Measurements from ENCODE around the gene FAM43A.

Gene FAM43A

DNA sequence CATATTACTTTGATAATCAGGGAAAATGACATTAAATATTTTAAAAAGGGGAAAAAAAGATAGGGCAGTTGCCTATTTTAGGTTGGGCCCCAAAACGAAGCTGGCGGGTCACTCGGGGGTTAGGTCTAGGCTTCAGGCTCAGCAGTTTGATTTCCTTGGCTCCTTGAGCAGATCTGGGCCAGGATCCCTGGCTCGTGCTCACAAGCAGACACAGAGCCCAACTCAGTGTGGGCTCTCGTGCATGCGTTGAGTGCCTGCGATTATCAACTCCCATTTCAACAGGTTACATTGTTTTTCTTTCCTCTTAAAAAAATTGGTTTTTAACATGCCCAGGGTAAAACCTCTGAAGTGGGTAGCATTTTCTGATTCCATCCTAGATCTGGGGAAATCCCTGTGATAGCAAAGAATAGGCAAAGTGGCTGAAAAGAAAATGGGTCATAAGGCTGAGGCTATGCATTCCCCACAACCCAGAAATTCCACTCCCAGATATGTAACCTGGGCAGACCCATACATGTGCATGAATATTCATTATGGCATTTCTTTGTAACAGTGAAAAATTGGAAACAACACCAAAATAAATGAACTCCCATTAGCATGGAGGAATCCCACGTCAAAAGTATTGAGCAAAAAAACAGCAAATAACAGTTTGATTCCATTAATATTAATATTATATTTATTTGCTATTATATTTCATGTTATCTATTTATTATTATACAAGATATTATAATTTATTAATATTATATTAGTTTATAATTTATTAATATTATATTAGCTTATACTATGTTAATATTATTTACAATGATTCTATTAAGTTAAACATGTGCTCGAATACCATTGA is 27.8 kb downstream of the FAM43A start:
- Histone ChIP-seq H3K4me3 (ENCODE audit: low read depth in 1 of 2, low read length in 2 of 2) (no peak overlapping the region), H3K36me3 (ENCODE audit: control insufficient read depth in 1 of 2, insufficient read depth in 2 of 2, low read length in 2 of 2) (no peaks in the 10 kb centered on the region), H3K9me3 (ENCODE audit: control insufficient read depth in 1 of 2, low read length in 2 of 2) (no peaks in the 10 kb centered on the region), H3K4me1 (ENCODE audit: control insufficient read depth in 1 of 2, insufficient read depth in 2 of 2, low read length in 2 of 2) (no peaks in the 10 kb centered on the region), H3K27me3 (ENCODE audit: low read depth, low read length) (no peaks in the 10 kb centered on the region), H3K27ac (ENCODE audit: low read length) (no peak overlapping the region)

DNA sequence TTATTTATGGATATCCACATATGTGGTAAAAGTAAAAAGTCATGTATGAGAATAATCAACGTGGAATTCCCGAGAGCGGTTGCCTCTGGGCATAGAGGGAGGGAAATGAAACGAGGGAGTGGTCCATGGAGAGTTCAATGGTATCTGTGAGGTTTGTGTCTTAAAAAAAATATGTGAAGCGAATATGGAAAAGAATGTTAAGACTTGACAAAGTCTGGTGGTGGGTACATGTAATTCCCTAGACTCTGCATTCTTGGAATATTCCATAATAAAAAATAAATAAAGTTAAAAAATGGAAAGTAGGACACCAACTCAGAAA is 28.4 kb downstream of the FAM43A start:
- no peak overlapping the region for H3K27ac ChIP-seq (ENCODE audit: low read length)

DNA sequence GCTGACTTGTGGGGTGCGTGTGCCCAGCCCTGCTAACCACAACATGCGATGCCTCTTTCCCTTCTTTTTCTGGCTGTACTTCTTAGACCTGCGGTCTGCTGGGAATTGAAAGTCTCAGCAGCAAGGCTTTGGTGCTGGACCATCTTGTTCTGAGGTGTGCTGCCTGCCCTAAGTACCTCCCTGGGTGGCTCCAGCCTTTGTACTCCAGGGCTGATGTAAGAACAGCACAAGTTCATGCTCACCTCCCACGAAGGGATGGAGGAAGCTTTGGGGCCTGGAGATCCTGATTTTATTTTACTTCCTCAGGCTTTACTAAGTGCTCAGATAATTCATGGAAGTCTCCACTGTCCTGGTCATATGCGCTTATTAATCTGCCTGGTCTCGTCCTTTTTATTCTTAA is 28.9 kb downstream of the FAM43A start:
- no peak overlapping the region for H3K4me3 ChIP-seq (ENCODE audit: low read depth in 1 of 2, low read length in 2 of 2)
- no peaks in the 10 kb centered on the region for H3K9me3 ChIP-seq (ENCODE audit: control insufficient read depth in 1 of 2, low read length in 2 of 2)
- no peaks in the 10 kb centered on the region for H3K4me1 ChIP-seq (ENCODE audit: control insufficient read depth in 1 of 2, insufficient read depth in 2 of 2, low read length in 2 of 2)
- H3K27me3 ChIP-seq (ENCODE audit: low read depth, low read length): no peaks in the 10 kb centered on the region
- no peaks in the 10 kb centered on the region for H3K36me3 ChIP-seq (ENCODE audit: control insufficient read depth in 1 of 2, insufficient read depth in 2 of 2, low read length in 2 of 2)
- H3K27ac ChIP-seq (ENCODE audit: low read length): no peak overlapping the region

More for the DNA sequence above, 28.4 kb downstream of the FAM43A start:
- H3K4me1 ChIP-seq (ENCODE audit: control insufficient read depth in 1 of 2, insufficient read depth in 2 of 2, low read length in 2 of 2): no peaks in the 10 kb centered on the region
- H3K36me3 ChIP-seq (ENCODE audit: control insufficient read depth in 1 of 2, insufficient read depth in 2 of 2, low read length in 2 of 2): no peaks in the 10 kb centered on the region
- no peaks in the 10 kb centered on the region for H3K9me3 ChIP-seq (ENCODE audit: control insufficient read depth in 1 of 2, low read length in 2 of 2)
- H3K4me3 ChIP-seq (ENCODE audit: low read depth in 1 of 2, low read length in 2 of 2): no peak overlapping the region
- no peaks in the 10 kb centered on the region for H3K27me3 ChIP-seq (ENCODE audit: low read depth, low read length)

DNA sequence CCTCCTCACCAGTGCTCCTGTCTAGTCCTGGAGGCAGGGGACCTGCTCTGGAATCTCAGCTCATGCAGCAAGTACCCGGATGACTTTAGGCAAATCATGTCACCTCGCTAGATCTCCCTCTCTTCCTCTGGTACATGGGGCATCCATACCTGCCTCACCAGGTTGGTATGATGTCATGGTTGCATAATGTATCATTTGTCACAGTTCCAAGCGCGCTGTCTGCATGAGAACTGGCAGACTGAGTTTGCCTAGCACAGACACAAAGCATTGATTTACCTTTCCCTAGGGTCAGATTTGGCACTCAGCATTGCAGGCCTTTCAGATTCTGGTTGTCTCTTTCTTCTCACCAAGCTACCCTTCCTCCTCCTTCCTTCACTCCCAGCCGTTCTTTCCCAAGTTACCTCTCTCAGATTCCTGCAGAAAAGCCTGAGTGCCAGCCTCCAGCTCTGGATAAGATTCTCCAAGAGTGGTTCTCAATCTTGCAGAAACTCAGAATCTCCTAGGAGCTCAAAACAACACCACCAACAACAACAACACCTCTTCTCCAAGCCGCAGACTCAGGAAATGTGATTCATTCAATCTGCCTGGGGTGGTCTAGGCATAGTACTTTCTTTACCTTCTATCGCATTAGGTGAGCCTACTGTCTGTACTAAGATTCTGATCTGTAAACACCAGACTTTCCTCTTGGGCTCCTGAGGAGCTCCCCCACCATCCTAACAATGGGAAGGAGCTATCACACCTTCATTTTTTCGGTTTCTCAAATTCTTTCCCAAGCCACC is 29.5 kb downstream of the FAM43A start:
- Histone ChIP-seq H3K36me3 (ENCODE audit: control insufficient read depth in 1 of 2, insufficient read depth in 2 of 2, low read length in 2 of 2) (no peaks in the 10 kb centered on the region), H3K9me3 (ENCODE audit: control insufficient read depth in 1 of 2, low read length in 2 of 2) (no peaks in the 10 kb centered on the region), H3K4me3 (ENCODE audit: low read depth in 1 of 2, low read length in 2 of 2) (no peak overlapping the region), H3K27ac (ENCODE audit: low read length) (no peak overlapping the region), H3K27me3 (ENCODE audit: low read depth, low read length) (no peaks in the 10 kb centered on the region), H3K4me1 (ENCODE audit: control insufficient read depth in 1 of 2, insufficient read depth in 2 of 2, low read length in 2 of 2) (no peaks in the 10 kb centered on the region)

DNA sequence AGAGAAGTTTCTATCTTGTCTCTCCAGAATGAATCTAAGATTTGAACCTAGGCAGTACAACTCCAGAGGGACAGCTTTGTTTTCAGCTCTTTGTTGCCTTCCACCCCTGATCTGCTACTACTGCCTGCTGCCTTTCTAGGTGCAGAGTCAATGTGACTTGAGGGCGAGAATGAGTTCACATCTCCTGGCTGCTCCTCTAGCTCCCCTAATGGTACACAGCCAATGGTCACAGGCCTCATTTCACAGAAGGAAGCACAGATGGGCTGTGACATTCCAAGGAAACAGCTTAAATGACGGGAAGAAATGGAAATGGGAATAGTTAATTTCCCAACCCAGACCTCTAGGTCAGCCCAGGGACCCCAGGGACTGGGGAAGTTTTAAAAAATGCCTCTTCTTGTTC is 32.4 kb downstream of the FAM43A start:
- H3K27ac ChIP-seq (ENCODE audit: low read length): no peak overlapping the region
- no peaks in the 10 kb centered on the region for H3K36me3 ChIP-seq (ENCODE audit: control insufficient read depth in 1 of 2, insufficient read depth in 2 of 2, low read length in 2 of 2)
- no peaks in the 10 kb centered on the region for H3K9me3 ChIP-seq (ENCODE audit: control insufficient read depth in 1 of 2, low read length in 2 of 2)
- no peak overlapping the region for H3K4me3 ChIP-seq (ENCODE audit: low read depth in 1 of 2, low read length in 2 of 2)
- H3K4me1 ChIP-seq (ENCODE audit: control insufficient read depth in 1 of 2, insufficient read depth in 2 of 2, low read length in 2 of 2): no peaks in the 10 kb centered on the region
- H3K27me3 ChIP-seq (ENCODE audit: low read depth, low read length): no peaks in the 10 kb centered on the region

DNA sequence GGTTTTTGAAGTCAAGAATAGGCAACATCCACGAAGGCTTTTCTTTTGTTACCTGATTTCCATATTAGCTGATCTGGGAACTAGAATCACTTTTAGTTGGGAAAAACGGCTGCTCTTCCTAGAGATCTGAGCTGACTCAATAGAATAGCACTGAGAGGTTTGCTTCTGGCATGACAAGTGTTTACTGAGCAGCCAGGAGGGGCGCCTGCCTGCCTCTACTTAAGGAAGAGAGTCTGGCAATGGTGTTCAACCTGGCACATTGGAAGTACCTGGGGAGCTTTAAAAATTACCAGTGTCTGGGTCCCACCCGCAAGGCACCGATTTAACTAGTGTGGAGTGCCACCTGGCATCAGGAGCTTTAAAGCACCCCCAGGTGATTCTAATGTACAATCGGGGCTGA is 34.4 kb downstream of the FAM43A start:
- no peak overlapping the region for H3K4me3 ChIP-seq (ENCODE audit: low read depth in 1 of 2, low read length in 2 of 2)
- no peaks in the 10 kb centered on the region for H3K27me3 ChIP-seq (ENCODE audit: low read depth, low read length)
- no peaks in the 10 kb centered on the region for H3K4me1 ChIP-seq (ENCODE audit: control insufficient read depth in 1 of 2, insufficient read depth in 2 of 2, low read length in 2 of 2)
- no peaks in the 10 kb centered on the region for H3K9me3 ChIP-seq (ENCODE audit: control insufficient read depth in 1 of 2, low read length in 2 of 2)
- H3K36me3 ChIP-seq (ENCODE audit: control insufficient read depth in 1 of 2, insufficient read depth in 2 of 2, low read length in 2 of 2): no peaks in the 10 kb centered on the region
- H3K27ac ChIP-seq (ENCODE audit: low read length): no peak overlapping the region

DNA sequence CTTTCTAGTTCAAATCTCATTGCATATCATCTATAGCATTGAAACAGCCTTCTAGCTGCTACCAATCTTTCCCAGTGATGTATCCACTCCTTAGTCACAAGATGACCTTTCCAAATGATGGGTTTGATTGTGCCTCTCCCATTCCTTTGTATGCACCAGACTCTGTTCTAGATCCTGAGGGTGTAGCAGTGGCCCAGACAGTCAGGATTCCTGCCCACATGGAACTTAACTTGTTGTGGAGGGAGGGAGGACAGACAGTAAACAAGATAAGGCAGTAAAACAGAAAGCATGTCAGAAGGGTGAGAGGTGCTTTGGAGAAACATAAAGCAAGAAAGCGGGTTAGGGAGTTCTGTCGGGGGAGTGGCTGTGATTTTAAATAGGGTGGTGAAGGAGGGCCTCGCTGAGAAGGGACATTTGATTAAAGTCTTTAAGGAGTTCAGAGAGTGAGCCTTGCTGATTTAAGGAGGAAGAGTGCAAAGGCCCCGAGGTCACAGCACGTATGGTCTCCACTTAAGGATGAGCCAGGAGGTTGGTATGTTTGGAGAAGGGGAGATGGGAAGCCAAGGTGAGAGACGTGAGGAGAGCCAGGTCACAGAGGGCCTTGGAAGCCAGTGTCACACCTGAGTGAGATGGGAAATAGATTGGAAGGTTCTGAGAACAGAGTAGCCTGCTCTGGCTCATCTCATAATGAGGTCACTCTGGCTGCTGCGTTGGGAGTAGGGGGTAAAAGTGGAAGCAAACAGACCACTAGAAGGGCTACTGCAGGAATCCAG is 38.3 kb downstream of the FAM43A start:
- no peaks in the 10 kb centered on the region for H3K9me3 ChIP-seq (ENCODE audit: control insufficient read depth in 1 of 2, low read length in 2 of 2)
- no peaks in the 10 kb centered on the region for H3K4me1 ChIP-seq (ENCODE audit: control insufficient read depth in 1 of 2, insufficient read depth in 2 of 2, low read length in 2 of 2)
- H3K27me3 ChIP-seq (ENCODE audit: low read depth, low read length): no peaks in the 10 kb centered on the region
- H3K4me3 ChIP-seq (ENCODE audit: low read depth in 1 of 2, low read length in 2 of 2): no peak overlapping the region
- H3K36me3 ChIP-seq (ENCODE audit: control insufficient read depth in 1 of 2, insufficient read depth in 2 of 2, low read length in 2 of 2): no peaks in the 10 kb centered on the region
- no peak overlapping the region for H3K27ac ChIP-seq (ENCODE audit: low read length)

DNA sequence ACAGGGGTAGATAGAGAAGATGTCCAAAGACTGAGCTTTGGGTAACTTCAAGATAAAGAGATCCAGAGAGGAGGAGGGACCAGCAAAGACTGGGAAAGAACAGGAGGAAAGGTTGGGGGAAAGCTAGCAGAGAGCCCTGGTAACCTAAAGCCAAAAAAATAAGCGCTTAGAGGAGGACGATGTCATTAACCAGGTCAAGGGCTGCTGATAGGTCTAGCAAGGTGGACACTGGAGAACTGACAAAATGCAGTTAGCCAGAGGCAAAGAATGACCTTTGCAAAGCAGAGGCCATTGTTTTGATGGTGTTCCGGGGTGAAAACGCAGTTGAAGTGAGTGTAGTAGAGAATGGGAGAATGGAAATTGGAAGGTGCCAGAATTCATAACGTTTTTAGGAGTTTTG is 39.7 kb downstream of the FAM43A start:
- no peak overlapping the region for H3K4me3 ChIP-seq (ENCODE audit: low read depth in 1 of 2, low read length in 2 of 2)
- no peak overlapping the region for H3K27ac ChIP-seq (ENCODE audit: low read length)
- no peaks in the 10 kb centered on the region for H3K9me3 ChIP-seq (ENCODE audit: control insufficient read depth in 1 of 2, low read length in 2 of 2)
- H3K27me3 ChIP-seq (ENCODE audit: low read depth, low read length): no peaks in the 10 kb centered on the region
- H3K36me3 ChIP-seq (ENCODE audit: control insufficient read depth in 1 of 2, insufficient read depth in 2 of 2, low read length in 2 of 2): no peaks in the 10 kb centered on the region
- no peaks in the 10 kb centered on the region for H3K4me1 ChIP-seq (ENCODE audit: control insufficient read depth in 1 of 2, insufficient read depth in 2 of 2, low read length in 2 of 2)

DNA sequence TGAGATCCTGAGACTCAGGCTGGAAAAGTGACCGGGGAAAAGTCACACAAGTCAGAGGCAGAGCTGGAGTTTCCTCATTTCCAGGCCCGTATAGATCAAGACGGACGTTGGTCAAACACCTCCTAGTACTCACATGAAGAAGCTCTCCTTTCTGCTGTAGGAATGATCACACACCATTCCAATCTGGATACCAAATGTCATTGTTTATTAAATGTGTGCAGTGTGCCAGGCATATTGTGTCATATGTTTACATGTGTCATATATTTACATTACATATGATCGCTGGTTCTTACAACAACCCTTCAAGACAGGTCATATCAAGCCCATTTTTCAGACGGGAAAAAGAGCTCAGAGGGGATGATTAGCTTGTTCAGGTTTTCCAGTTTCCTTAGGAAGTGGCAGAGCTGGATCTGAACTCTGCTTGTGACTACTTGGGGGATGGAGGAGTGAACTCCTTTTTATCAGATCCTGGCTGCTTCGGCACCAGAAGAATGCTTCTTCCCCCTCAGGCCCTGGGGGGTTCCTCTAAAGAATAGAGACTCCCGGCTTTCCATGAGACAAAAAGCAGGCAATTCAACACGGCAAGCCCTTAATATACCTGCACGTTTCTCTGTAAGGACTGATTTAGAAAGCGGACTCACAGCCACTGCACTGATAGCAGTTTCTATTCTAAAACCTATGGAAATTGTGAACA is 41.9 kb downstream of the FAM43A start:
- no peaks in the 10 kb centered on the region for H3K9me3 ChIP-seq (ENCODE audit: control insufficient read depth in 1 of 2, low read length in 2 of 2)
- no peaks in the 10 kb centered on the region for H3K4me1 ChIP-seq (ENCODE audit: control insufficient read depth in 1 of 2, insufficient read depth in 2 of 2, low read length in 2 of 2)
- H3K27me3 ChIP-seq (ENCODE audit: low read depth, low read length): no peaks in the 10 kb centered on the region
- H3K27ac ChIP-seq (ENCODE audit: low read length): no peak overlapping the region
- H3K4me3 ChIP-seq (ENCODE audit: low read depth in 1 of 2, low read length in 2 of 2): no peak overlapping the region
- no peaks in the 10 kb centered on the region for H3K36me3 ChIP-seq (ENCODE audit: control insufficient read depth in 1 of 2, insufficient read depth in 2 of 2, low read length in 2 of 2)

DNA sequence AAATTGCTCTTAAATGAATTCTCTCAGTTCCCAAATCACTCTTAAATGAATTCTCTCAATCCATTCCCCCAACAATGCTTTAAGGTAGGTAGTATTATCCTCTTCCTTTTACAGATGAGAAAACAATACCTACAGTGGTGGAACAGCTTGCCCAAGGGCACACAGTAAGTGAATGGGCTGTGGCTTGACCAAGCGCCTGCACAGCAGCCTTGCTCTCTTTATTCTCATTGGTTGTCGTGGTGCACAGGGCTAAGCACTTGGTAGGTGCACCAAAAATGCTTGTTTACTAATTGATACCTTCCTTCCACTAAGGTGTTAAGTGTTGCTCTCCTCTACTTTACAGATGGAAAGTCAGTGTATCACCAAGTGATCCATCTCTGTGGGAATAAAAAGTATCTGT is 43.3 kb downstream of the FAM43A start:
- Histone ChIP-seq H3K4me3 (ENCODE audit: low read depth in 1 of 2, low read length in 2 of 2) (no peak overlapping the region), H3K36me3 (ENCODE audit: control insufficient read depth in 1 of 2, insufficient read depth in 2 of 2, low read length in 2 of 2) (no peaks in the 10 kb centered on the region), H3K27me3 (ENCODE audit: low read depth, low read length) (no peaks in the 10 kb centered on the region), H3K9me3 (ENCODE audit: control insufficient read depth in 1 of 2, low read length in 2 of 2) (no peaks in the 10 kb centered on the region), H3K4me1 (ENCODE audit: control insufficient read depth in 1 of 2, insufficient read depth in 2 of 2, low read length in 2 of 2) (no peaks in the 10 kb centered on the region), H3K27ac (ENCODE audit: low read length) (no peak overlapping the region)

DNA sequence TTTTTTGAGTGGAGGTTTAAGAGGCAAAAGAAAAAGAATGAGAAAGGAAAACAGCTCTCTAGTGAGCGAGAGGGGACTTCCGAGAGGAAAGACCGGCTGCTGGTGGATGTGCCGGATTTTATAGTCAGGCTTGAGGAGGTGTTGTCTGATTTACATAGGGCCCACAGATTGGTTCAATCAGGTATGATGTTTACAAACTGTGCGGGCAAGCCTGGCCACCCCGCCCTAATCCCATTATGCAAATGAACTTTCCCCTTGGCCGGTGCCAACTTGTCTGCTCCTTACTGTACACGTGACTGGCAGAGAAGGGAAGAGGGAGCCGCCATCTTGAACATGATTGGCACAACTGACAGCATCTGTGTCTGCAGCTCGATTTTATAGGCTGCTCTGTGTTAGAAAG is 44.7 kb downstream of the FAM43A start:
- Histone ChIP-seq H3K27ac (ENCODE audit: low read length) (no peak overlapping the region), H3K4me3 (ENCODE audit: low read depth in 1 of 2, low read length in 2 of 2) (no peak overlapping the region), H3K27me3 (ENCODE audit: low read depth, low read length) (no peaks in the 10 kb centered on the region), H3K9me3 (ENCODE audit: control insufficient read depth in 1 of 2, low read length in 2 of 2) (peaks cover 0 to 4% of the 10 kb centered on the region in 2 donors), H3K36me3 (ENCODE audit: control insufficient read depth in 1 of 2, insufficient read depth in 2 of 2, low read length in 2 of 2) (no peaks in the 10 kb centered on the region), H3K4me1 (ENCODE audit: control insufficient read depth in 1 of 2, insufficient read depth in 2 of 2, low read length in 2 of 2) (no peaks in the 10 kb centered on the region)
